HEK293 (cell line): ENCODE data around the gene NHS.

Experiments used
- CTCF ChIA-PET: fragments of 350-600 bp; formaldehyde crosslinking; extraction: SDS; loops from one replicate; lab custom pipeline; 2021; ENCODE audit warnings: antibody characterized with exemption; lab: Yijun Ruan, JAX
- POLR2A ChIA-PET: fragments of 300-600 bp; formaldehyde crosslinking; extraction: SDS; loops from one replicate; lab custom pipeline; 2020; ENCODE audit warnings: antibody characterized with exemption, inconsistent platforms; lab: Yijun Ruan, JAX
- H3K27ac ChIP-seq: fragments of 200-500 bp; sonication (Bioruptor generic); 2 replicates; pipeline ENCODE4 v1.5.1; 2014; ENCODE audit warnings: low read depth, low read length, control low read depth, inconsistent platforms; ENCODE audit errors: extremely low read depth
- H3K36me3 ChIP-seq, 2 experiments: fragments of 200-500 bp in 1 of 2; sonication (Bioruptor generic) in 1 of 2; 1 replicate in 1 of 2; 2 replicates in 1 of 2; pipeline ENCODE4 v1.5.1; 2014 to 2017; ENCODE audit warnings: inconsistent platforms in 2 of 2, low read length in 2 of 2; ENCODE audit not compliant: control insufficient read depth in 2 of 2, insufficient read depth in 1 of 2
- H3K4me1 ChIP-seq: fragments of 200-500 bp; sonication (Bioruptor generic); 2 replicates; pipeline ENCODE4 v1.5.1; 2014; ENCODE audit warnings: mild to moderate bottlenecking, low read length, inconsistent platforms; ENCODE audit not compliant: control insufficient read depth, insufficient read depth
- H3K4me3 ChIP-seq: 2 replicates; pipeline ENCODE4 v1.5.1; 2011; ENCODE audit warnings: low read depth, mild to moderate bottlenecking, control low read depth, low read length, moderate library complexity
- H3K9me3 ChIP-seq: fragments of 200-500 bp; sonication (Bioruptor generic); 2 replicates; pipeline ENCODE4 v1.5.1; 2014; ENCODE audit warnings: low read depth, low read length, inconsistent platforms; ENCODE audit not compliant: control insufficient read depth, insufficient read depth
- FEZF1 ChIP-seq: fragments of 450-650 bp; formaldehyde crosslinking; IDR thresholded peaks from 2 replicates; pipeline ENCODE4 v1.5.1; 2016; ENCODE audit warnings: missing biosample characterization, missing genetic modification characterization
- PRDM1 ChIP-seq: fragments of 450-650 bp; formaldehyde crosslinking; IDR thresholded peaks from 2 replicates; pipeline ENCODE4; 2016; ENCODE audit warnings: missing biosample characterization, missing genetic modification characterization
- REPIN1 ChIP-seq: fragments of 450-650 bp; formaldehyde crosslinking; IDR thresholded peaks from 2 replicates; pipeline ENCODE4 v1.5.1; 2017; ENCODE audit warnings: missing biosample characterization, missing genetic modification characterization, low read depth
- REST ChIP-seq: fragments of 450-650 bp; formaldehyde crosslinking; IDR thresholded peaks from 2 replicates; pipeline ENCODE4 v1.5.1; 2016; ENCODE audit warnings: missing biosample characterization, missing genetic modification characterization
- SALL2 ChIP-seq: fragments of 450-650 bp; formaldehyde crosslinking; IDR thresholded peaks from 2 replicates; pipeline ENCODE4 v1.5.0; 2017; ENCODE audit warnings: missing biosample characterization, mild to moderate bottlenecking, missing genetic modification characterization, borderline replicate concordance
- ZBTB7A ChIP-seq: fragments of 450-650 bp; formaldehyde crosslinking; IDR thresholded peaks from 2 replicates; pipeline ENCODE4 v1.5.1; 2016; ENCODE audit warnings: low read depth, missing biosample characterization, missing genetic modification characterization
- ZFP69B ChIP-seq: fragments of 450-650 bp; formaldehyde crosslinking; IDR thresholded peaks from 2 replicates; pipeline ENCODE4 v1.5.1; 2016; ENCODE audit warnings: missing biosample characterization, missing genetic modification characterization
- ZNF114 ChIP-seq: fragments of 450-650 bp; formaldehyde crosslinking; IDR thresholded peaks from 2 replicates; pipeline ENCODE4 v1.5.0; 2017; ENCODE audit warnings: missing biosample characterization, missing genetic modification characterization
- ZNF140 ChIP-seq: fragments of 450-650 bp; formaldehyde crosslinking; IDR thresholded peaks from 2 replicates; pipeline ENCODE4 v1.5.1; 2016; ENCODE audit warnings: missing biosample characterization, missing genetic modification characterization
- ZNF157 ChIP-seq: fragments of 450-650 bp; formaldehyde crosslinking; IDR thresholded peaks from 2 replicates; pipeline ENCODE4 v1.5.1; 2016; ENCODE audit warnings: missing biosample characterization, missing genetic modification characterization
- ZNF184 ChIP-seq: fragments of 450-650 bp; IDR thresholded peaks from 2 replicates; pipeline ENCODE4 v1.5.1; 2018; ENCODE audit warnings: missing biosample characterization, mild to moderate bottlenecking, missing genetic modification characterization
- ZNF23 ChIP-seq: fragments of 450-650 bp; formaldehyde crosslinking; IDR thresholded peaks from 2 replicates; pipeline ENCODE4 v1.5.1; 2016; ENCODE audit warnings: missing biosample characterization, missing genetic modification characterization, borderline replicate concordance
- ZNF24 ChIP-seq: fragments of 450-650 bp; formaldehyde crosslinking; IDR thresholded peaks from 2 replicates; pipeline ENCODE4 v1.5.1; 2016; ENCODE audit warnings: missing biosample characterization, missing genetic modification characterization
- ZNF274 ChIP-seq, 2 experiments: fragments of 200-500 bp in 1 of 2; fragments of 450-650 bp in 1 of 2; sonication (Bioruptor generic) in 1 of 2; formaldehyde crosslinking in 1 of 2; IDR thresholded peaks; 2 replicates each; pipeline versions ENCODE4 v1.5.1 to v1.6.1; 2014 to 2016; ENCODE audit warnings: borderline replicate concordance in 1 of 2, inconsistent platforms in 1 of 2, low read length in 1 of 2, missing biosample characterization in 1 of 2, missing genetic modification characterization in 1 of 2
- ZNF280D ChIP-seq: fragments of 450-650 bp; formaldehyde crosslinking; IDR thresholded peaks from 2 replicates; pipeline ENCODE4 v1.5.1; 2016; ENCODE audit warnings: missing biosample characterization, missing genetic modification characterization
- ZNF350 ChIP-seq: fragments of 450-650 bp; formaldehyde crosslinking; IDR thresholded peaks from 2 replicates; pipeline ENCODE4 v1.5.0; 2017; ENCODE audit warnings: missing biosample characterization, mild to moderate bottlenecking, missing genetic modification characterization
- ZNF473 ChIP-seq: fragments of 450-650 bp; formaldehyde crosslinking; IDR thresholded peaks from 2 replicates; pipeline ENCODE4 v1.5.1; 2017; ENCODE audit warnings: missing biosample characterization, missing genetic modification characterization
- ZNF48 ChIP-seq: fragments of 450-650 bp; formaldehyde crosslinking; IDR thresholded peaks from 2 replicates; pipeline ENCODE4 v1.5.1; 2016; ENCODE audit warnings: missing biosample characterization, missing genetic modification characterization
- ZNF521 ChIP-seq: fragments of 450-650 bp; formaldehyde crosslinking; IDR thresholded peaks from 2 replicates; pipeline ENCODE4 v1.5.1; 2017; ENCODE audit warnings: missing biosample characterization, mild to moderate bottlenecking, missing genetic modification characterization
- ZNF585B ChIP-seq: fragments of 450-650 bp; formaldehyde crosslinking; IDR thresholded peaks from 2 replicates; pipeline ENCODE4 v1.5.1; 2016; ENCODE audit warnings: missing biosample characterization, missing genetic modification characterization
- ZNF645 ChIP-seq: fragments of 450-650 bp; formaldehyde crosslinking; IDR thresholded peaks from 2 replicates; pipeline ENCODE4; 2016; ENCODE audit warnings: missing biosample characterization, missing genetic modification characterization
- ZNF701 ChIP-seq: fragments of 450-650 bp; formaldehyde crosslinking; IDR thresholded peaks from 2 replicates; pipeline ENCODE4 v1.5.1; 2016; ENCODE audit warnings: missing biosample characterization, missing genetic modification characterization
- ZNF791 ChIP-seq: fragments of 450-650 bp; formaldehyde crosslinking; IDR thresholded peaks from 2 replicates; pipeline ENCODE4 v1.5.1; 2016; ENCODE audit warnings: missing biosample characterization, missing genetic modification characterization
- ZNF792 ChIP-seq: fragments of 450-650 bp; formaldehyde crosslinking; IDR thresholded peaks from 2 replicates; pipeline ENCODE4 v1.5.1; 2016; ENCODE audit warnings: missing biosample characterization, missing genetic modification characterization
- ZSCAN30 ChIP-seq: fragments of 450-650 bp; IDR thresholded peaks from 2 replicates; pipeline ENCODE4 v1.5.1; 2018; ENCODE audit warnings: missing biosample characterization, mild to moderate bottlenecking, missing genetic modification characterization, moderate library complexity
- ZSCAN4 ChIP-seq: fragments of 450-650 bp; formaldehyde crosslinking; IDR thresholded peaks from 2 replicates; pipeline ENCODE4 v1.5.1; 2017; ENCODE audit warnings: missing biosample characterization, missing genetic modification characterization

Gene NHS

GRCh38 chrX:17669458-17669857, 294.5 kb downstream of the NHS start:
- Histone ChIP-seq H3K9me3 (no peaks in the 10 kb centered on the region), H3K4me3 (no peak overlapping the region), H3K36me3 (no peaks in the 10 kb centered on the region), H3K27ac (no peak overlapping the region), H3K4me1 (no peaks in the 10 kb centered on the region)
- CTCF ChIA-PET: interaction anchor here (0.9 to 1.5 kb wide), 2 partner anchors 21 to 77 kb away, joined by 3 to 5 read pairs; no protein-coding TSS in a partner anchor
- POLR2A ChIA-PET: no interaction called here
- TF ChIP-seq ZNF23 (tag by site-specific recombination): no peak
- no peak for TF ChIP-seq ZNF585B (tag by site-specific recombination)
- no peak for TF ChIP-seq ZNF701
- no peak for TF ChIP-seq ZSCAN30
- TF ChIP-seq ZNF792: no peak
- no peak for TF ChIP-seq ZNF184 (tag by site-specific recombination)
- TF ChIP-seq ZNF48 (tag by site-specific recombination): no peak
- TF ChIP-seq REPIN1 (tag by site-specific recombination): no peak
- TF ChIP-seq FEZF1 (tag by site-specific recombination): no peak
- TF ChIP-seq ZSCAN4 (tag by site-specific recombination): no peak
- TF ChIP-seq REST (tag by site-specific recombination): no peak
- TF ChIP-seq ZNF140 (tag by site-specific recombination): no peak
- TF ChIP-seq PRDM1 (tag by site-specific recombination): no peak
- TF ChIP-seq ZNF24: no peak
- no peak for TF ChIP-seq ZFP69B (tag by site-specific recombination)
- TF ChIP-seq ZNF473 (tag by site-specific recombination): no peak
- no peak for TF ChIP-seq ZNF645 (tag by site-specific recombination)

- H3K9me3 ChIP-seq: no peaks in the 10 kb centered on the region
- POLR2A ChIA-PET: no interaction called here
- CTCF ChIA-PET: interaction anchor here (0.9 to 1.5 kb wide), 2 partner anchors 20 to 78 kb away, joined by 3 to 5 read pairs; no protein-coding TSS in a partner anchor
Observed at GRCh38 chrX:17669891-17670290, 294.9 kb downstream of the NHS start.

More at GRCh38 chrX:17669891-17670290, 294.9 kb downstream of the NHS start:
- Histone ChIP-seq H3K4me3 (no peak overlapping the region), H3K4me1 (no peaks in the 10 kb centered on the region), H3K27ac (no peak overlapping the region), H3K36me3 (no peaks in the 10 kb centered on the region)
- TF ChIP-seq ZBTB7A (no peak), ZNF114 (tag by site-specific recombination) (no peak), ZNF157 (tag by site-specific recombination) (no peak), ZFP69B (tag by site-specific recombination) (no peak), ZNF791 (tag by site-specific recombination) (no peak), ZNF280D (tag by site-specific recombination) (no peak), ZNF350 (tag by site-specific recombination) (no peak), SALL2 (tag by site-specific recombination) (no peak), ZNF274 (IDR thresholded peaks at IDR 0.05; ENCODE audit: low read length) (no peak), ZNF274 (tag by site-specific recombination; IDR thresholded peaks at IDR 0.05; ENCODE audit: borderline replicate concordance) (no peak), ZNF521 (tag by site-specific recombination) (no peak)
